ENCODE measurements around the gene PDE8B.

- no peak for TF ChIP-seq YY1 (IDR thresholded peaks at IDR 0.05; ENCODE audit: low read depth)
- no peak for TF ChIP-seq FOXM1 (IDR thresholded peaks at IDR 0.05; ENCODE audit: borderline replicate concordance, low read depth)
- no peak for TF ChIP-seq TEAD4 (IDR thresholded peaks at IDR 0.05)
- no peak for TF ChIP-seq NFIC (IDR thresholded peaks at IDR 0.05)
- TF ChIP-seq ZBTB7A (IDR thresholded peaks at IDR 0.05; ENCODE audit: low read depth), result no peak
- no peak for TF ChIP-seq EP300 (IDR thresholded peaks at IDR 0.05; ENCODE audit: borderline replicate concordance)
- no peak for TF ChIP-seq REST (IDR thresholded peaks at IDR 0.05; ENCODE audit: low read depth)
- TF ChIP-seq EGR1 (IDR thresholded peaks at IDR 0.05), result no peak
Measured at GRCh38 chr5:77204967-77205366, 5.5 kb upstream of the PDE8B start.

Measured in Ishikawa (cell line).